Smooth muscle cell (in vitro differentiated cells): ENCODE results near the gene GFI1B. TPM values are rescaled to one million over a fixed set of nuclear protein-coding genes. Genes with fewer than 3 reads are reported as not detected.

Source experiments
- DNase-seq: peaks from one replicate; lab custom pipeline; 2025; ENCODE audit not compliant: unreplicated experiment; lab: John Stamatoyannopoulos, UW
- H2AFZ ChIP-seq: fragments of 200-600 bp; sonication (generic); 2 replicates; pipeline ENCODE4 v1.6.0; 2016; ENCODE audit warnings: antibody characterized with exemption, low read depth, mild to moderate bottlenecking
- H3F3A ChIP-seq: fragments of 200-600 bp; sonication (generic); 2 replicates; pipeline ENCODE4 v1.6.0; 2017; ENCODE audit warnings: antibody characterized with exemption, low read depth
- H3K27ac ChIP-seq: fragments of 200-600 bp; sonication (generic); 2 replicates; pipeline ENCODE4 v1.5.1; 2016; ENCODE audit warnings: low read depth, mild to moderate bottlenecking
- H3K27me3 ChIP-seq: fragments of 200-600 bp; sonication (generic); 2 replicates; pipeline ENCODE4 v1.6.1; 2016; ENCODE audit warnings: low read depth, mild to moderate bottlenecking
- H3K36me3 ChIP-seq: fragments of 200-600 bp; sonication (generic); 2 replicates; pipeline ENCODE4 v1.5.1; 2016; ENCODE audit warnings: low read depth
- H3K4me1 ChIP-seq: fragments of 200-600 bp; sonication (generic); 2 replicates; pipeline ENCODE4 v1.5.1; 2016; ENCODE audit warnings: low read depth
- H3K4me2 ChIP-seq: fragments of 200-600 bp; sonication (generic); 2 replicates; pipeline ENCODE4 v1.6.0; 2016; ENCODE audit warnings: mild to moderate bottlenecking
- H3K4me3 ChIP-seq: fragments of 200-600 bp; sonication (generic); 2 replicates; pipeline ENCODE4 v1.5.1; 2016; ENCODE audit warnings: mild to moderate bottlenecking
- H3K79me2 ChIP-seq: fragments of 200-600 bp; sonication (generic); 2 replicates; pipeline ENCODE4 v1.6.0; 2016; ENCODE audit warnings: low read depth, mild to moderate bottlenecking
- H3K9ac ChIP-seq: fragments of 200-600 bp; sonication (generic); 2 replicates; pipeline ENCODE4 v1.6.0; 2016; ENCODE audit warnings: low read depth
- H3K9me3 ChIP-seq: fragments of 200-600 bp; sonication (generic); replicated peaks from 2 replicates; pipeline ENCODE4 v1.5.1; 2016; ENCODE audit warnings: low read depth
- H4K20me1 ChIP-seq: fragments of 200-600 bp; sonication (generic); 2 replicates; pipeline ENCODE4 v1.6.0; 2016; ENCODE audit warnings: low read depth
- WGBS: methylation state at CpG from one replicate; pipeline ENCODE4 v1.1.7; 2016; ENCODE audit warnings: low lambda C conversion rate; 5-methylcytosine and 5-hydroxymethylcytosine counted together
- polyA plus RNA-seq: library from polyadenylated mRNA; unstranded; fragments of >200 nt; fragmentation: Nextera tagmentation; extraction: Ambion mirVana; gene quantifications from 2 replicates; pipeline ENCODE4 v1.2.1, GENCODE V29; 2016
- total RNA-seq: library from RNA; depleted of rRNA; stranded (reverse); fragments of >200 nt; gene quantifications from 2 replicates; pipeline ENCODE4 v1.2.3, GENCODE V29; 2014
- TF ChIP-seq, protein P1 (sequence below): fragments of 200-600 bp; sonication (generic); IDR thresholded peaks from 2 replicates; pipeline ENCODE4 v1.5.1; 2017; ENCODE audit warnings: borderline replicate concordance, mild to moderate bottlenecking, antibody characterized with exemption; ENCODE audit not compliant: insufficient read depth, poor library complexity, severe bottlenecking

The GFI1B gene
- total and polyA plus RNA-seq, 2 experiments from 2014 or later, result not detected

DNA sequence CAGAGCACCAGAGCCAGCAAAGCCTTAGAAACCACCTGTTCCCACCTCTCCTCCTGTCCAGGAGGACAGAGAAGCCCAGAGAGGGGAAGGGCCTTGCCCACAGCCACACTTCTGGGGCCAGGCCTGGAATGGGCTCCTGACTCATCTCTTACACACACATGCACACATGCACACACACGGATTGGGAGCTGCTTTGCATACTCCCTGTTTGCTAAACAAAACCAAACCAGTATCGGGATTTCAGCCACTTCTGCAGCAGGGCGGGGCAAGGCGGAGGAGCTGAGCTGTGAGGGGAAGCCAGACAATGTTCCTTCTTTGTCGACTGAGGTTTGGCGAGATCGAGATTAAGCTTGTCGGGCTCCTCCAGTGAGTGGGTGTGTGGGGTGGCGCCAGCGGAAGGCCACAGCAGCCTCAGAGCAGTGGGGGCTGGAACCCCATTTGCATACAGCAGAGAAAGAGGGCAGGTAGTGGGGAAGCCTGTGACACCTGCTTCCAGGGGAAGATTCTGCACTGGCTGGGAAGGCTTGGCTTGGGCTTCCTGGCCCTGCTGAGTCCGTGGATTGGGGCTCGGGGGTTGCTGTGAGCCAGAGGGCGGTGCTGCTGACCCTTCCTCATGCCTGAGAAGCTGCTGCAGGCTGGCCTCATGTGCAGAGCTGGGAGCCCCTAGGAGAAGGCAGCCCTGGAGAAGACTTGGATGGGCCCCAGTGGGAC lies 16.1 kb downstream of the GFI1B start:
- no peaks in the 10 kb centered on the region for H4K20me1 ChIP-seq
- H3K4me1 ChIP-seq, result peaks cover 7% of the 10 kb centered on the region
- H3K9ac ChIP-seq, result no peak overlapping the region
- 35% methylated on average over 13 of the region's 13 CpGs for WGBS
- no peaks in the 10 kb centered on the region for H3K36me3 ChIP-seq
- H3K9me3 ChIP-seq, result no peaks in the 10 kb centered on the region
- no peak for DNase-seq
- H3K27me3 ChIP-seq, result no peaks in the 10 kb centered on the region
- TF ChIP-seq, protein P1, sequence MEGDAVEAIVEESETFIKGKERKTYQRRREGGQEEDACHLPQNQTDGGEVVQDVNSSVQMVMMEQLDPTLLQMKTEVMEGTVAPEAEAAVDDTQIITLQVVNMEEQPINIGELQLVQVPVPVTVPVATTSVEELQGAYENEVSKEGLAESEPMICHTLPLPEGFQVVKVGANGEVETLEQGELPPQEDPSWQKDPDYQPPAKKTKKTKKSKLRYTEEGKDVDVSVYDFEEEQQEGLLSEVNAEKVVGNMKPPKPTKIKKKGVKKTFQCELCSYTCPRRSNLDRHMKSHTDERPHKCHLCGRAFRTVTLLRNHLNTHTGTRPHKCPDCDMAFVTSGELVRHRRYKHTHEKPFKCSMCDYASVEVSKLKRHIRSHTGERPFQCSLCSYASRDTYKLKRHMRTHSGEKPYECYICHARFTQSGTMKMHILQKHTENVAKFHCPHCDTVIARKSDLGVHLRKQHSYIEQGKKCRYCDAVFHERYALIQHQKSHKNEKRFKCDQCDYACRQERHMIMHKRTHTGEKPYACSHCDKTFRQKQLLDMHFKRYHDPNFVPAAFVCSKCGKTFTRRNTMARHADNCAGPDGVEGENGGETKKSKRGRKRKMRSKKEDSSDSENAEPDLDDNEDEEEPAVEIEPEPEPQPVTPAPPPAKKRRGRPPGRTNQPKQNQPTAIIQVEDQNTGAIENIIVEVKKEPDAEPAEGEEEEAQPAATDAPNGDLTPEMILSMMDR, result no peak
- no peak overlapping the region for H3K27ac ChIP-seq
- no peaks in the 10 kb centered on the region for H3K79me2 ChIP-seq
- H2AFZ ChIP-seq, result no peak overlapping the region
- H3F3A ChIP-seq, result no peaks in the 10 kb centered on the region
- peak overlapping the region; percentile 78 for H3K4me2 ChIP-seq
- H3K4me3 ChIP-seq, result no peak overlapping the region

DNA sequence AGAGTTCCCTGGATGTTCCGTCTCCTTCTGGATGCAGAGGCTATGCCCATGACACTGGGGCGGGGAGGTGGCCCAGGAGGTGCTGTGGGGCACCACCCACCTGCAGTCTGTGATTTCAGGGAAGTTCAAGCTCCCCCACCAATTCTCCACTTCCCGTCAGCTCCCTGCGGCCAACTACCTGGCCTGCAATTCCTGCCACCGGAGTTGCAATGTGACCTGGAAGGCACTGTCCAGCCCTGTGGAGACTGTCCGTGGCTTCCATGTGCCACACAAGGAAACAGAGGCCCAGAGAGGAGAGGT lies 16.6 kb downstream of the GFI1B start:
- no peak overlapping the region for H3K4me3 ChIP-seq
- H4K20me1 ChIP-seq, result no peaks in the 10 kb centered on the region
- no peak overlapping the region for H2AFZ ChIP-seq
- no peaks in the 10 kb centered on the region for H3K36me3 ChIP-seq
- no peaks in the 10 kb centered on the region for H3K79me2 ChIP-seq
- TF ChIP-seq, protein P1, result no peak
- no peak for DNase-seq
- H3K27me3 ChIP-seq, result no peaks in the 10 kb centered on the region
- no peaks in the 10 kb centered on the region for H3K9me3 ChIP-seq
- 92% methylated on average over 6 of the region's 6 CpGs for WGBS
- no peaks in the 10 kb centered on the region for H3F3A ChIP-seq
- H3K4me2 ChIP-seq, result no peak overlapping the region
- no peak overlapping the region for H3K27ac ChIP-seq
- peaks cover 7% of the 10 kb centered on the region for H3K4me1 ChIP-seq
- H3K9ac ChIP-seq, result no peak overlapping the region

DNA sequence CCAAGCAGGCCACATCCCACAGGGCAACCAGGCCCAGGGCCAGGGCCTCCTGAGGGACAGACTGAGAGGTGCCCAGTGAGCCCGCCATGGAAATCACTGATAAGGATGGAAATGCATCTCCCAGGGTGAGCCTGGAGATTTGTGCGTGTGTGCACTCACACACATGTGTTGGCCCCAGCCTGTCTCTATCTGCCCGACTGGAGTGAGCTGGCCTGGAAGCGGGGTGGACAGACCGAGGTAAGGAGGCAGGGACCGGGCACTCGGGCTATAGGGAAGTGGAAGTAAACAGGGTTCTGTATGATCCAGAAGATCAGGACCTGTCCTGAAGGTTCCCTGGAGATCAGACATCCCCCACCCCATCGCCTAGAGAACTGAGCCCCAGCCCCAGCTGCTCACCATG lies 17.4 kb downstream of the GFI1B start:
- H3K27ac ChIP-seq, result no peak overlapping the region
- TF ChIP-seq, protein P1, result no peak
- H2AFZ ChIP-seq, result no peak overlapping the region
- no peaks in the 10 kb centered on the region for H3K9me3 ChIP-seq
- H3K4me2 ChIP-seq, result no peak overlapping the region
- H3K9ac ChIP-seq, result no peak overlapping the region
- no peaks in the 10 kb centered on the region for H3K36me3 ChIP-seq
- no peaks in the 10 kb centered on the region for H3F3A ChIP-seq
- 88% methylated on average over 8 of the region's 8 CpGs for WGBS
- H3K4me1 ChIP-seq, result peaks cover 7% of the 10 kb centered on the region
- no peaks in the 10 kb centered on the region for H3K27me3 ChIP-seq
- no peak for DNase-seq
- no peaks in the 10 kb centered on the region for H4K20me1 ChIP-seq
- H3K79me2 ChIP-seq, result no peaks in the 10 kb centered on the region
- H3K4me3 ChIP-seq, result no peak overlapping the region

DNA sequence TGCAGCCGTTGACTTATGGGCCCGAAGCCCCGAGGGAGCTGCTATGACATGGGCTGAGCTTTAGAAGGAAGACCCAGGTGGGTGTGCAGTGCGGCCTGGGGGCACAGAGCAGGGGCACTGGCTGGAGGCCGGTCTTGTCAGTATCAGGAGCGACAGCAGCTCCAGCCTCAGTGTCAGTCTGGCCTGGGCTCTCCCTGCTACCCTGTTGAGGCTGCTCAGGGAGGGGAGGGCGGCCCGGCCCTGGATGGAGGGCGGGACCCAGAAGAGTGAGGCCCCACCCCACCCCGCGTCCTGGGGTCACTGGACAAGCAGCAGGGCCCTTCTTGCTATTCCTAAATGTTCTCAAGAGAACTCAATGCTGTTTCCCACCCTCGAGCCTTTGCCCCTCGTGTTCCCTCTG lies 18.0 kb downstream of the GFI1B start:
- Histone ChIP-seq H3K36me3 (no peaks in the 10 kb centered on the region), H3K9me3 (no peaks in the 10 kb centered on the region), H3K4me1 (peaks cover 7% of the 10 kb centered on the region), H2AFZ (no peak overlapping the region), H3K27me3 (no peaks in the 10 kb centered on the region), H4K20me1 (no peaks in the 10 kb centered on the region), H3F3A (no peaks in the 10 kb centered on the region), H3K4me2 (no peak overlapping the region), H3K4me3 (no peak overlapping the region), H3K79me2 (no peaks in the 10 kb centered on the region), H3K9ac (no peak overlapping the region), H3K27ac (no peak overlapping the region)
- TF ChIP-seq, protein P1, result no peak
- no peak for DNase-seq
- WGBS, result 84% methylated on average over 10 of the region's 13 CpGs
